GM19372 (cell line): ENCODE data around the gene RCHY1.

Experiments
- ATAC-seq: cut with Tn5 transposase; IDR thresholded peaks from one replicate; pipeline ENCODE4 v1.9.1; 2021; ENCODE audit warnings: mild to moderate bottlenecking, low read depth, moderate library complexity; ENCODE audit not compliant: unreplicated experiment

RCHY1 gene

GRCh38 chr4:75432683-75433082, 81.5 kb downstream of the RCHY1 start:
- no peak for ATAC-seq

- no peak for ATAC-seq
Observed at GRCh38 chr4:75429208-75429607, 85.0 kb downstream of the RCHY1 start.
